Liver (tissue), 9 donors: Measurements from ENCODE around the gene SLC6A2. TPM values are rescaled to one million over a fixed set of nuclear protein-coding genes. Genes with fewer than 3 reads are reported as not detected.

Experiments used
- DNase-seq: peaks from one replicate; pipeline ENCODE4 v3.0.0-alpha.2; 2017; ENCODE audit warnings: low spot score
- H3K27ac ChIP-seq, 2 donors: one replicate each; pipeline ENCODE4 v1.7.0; 2013; ENCODE audit warnings: inconsistent platforms in 2 of 2, low read length in 2 of 2, control low read depth in 1 of 2, low read depth in 1 of 2, mild to moderate bottlenecking in 1 of 2
- H3K27me3 ChIP-seq, 4 donors: one replicate each; pipeline versions ENCODE4 v1.6.1 to v1.7.0; 2013; ENCODE audit warnings: low read length in 3 of 4, inconsistent platforms in 1 of 4, mild to moderate bottlenecking in 1 of 4, moderate library complexity in 1 of 4; ENCODE audit not compliant: control insufficient read depth in 4 of 4, insufficient read depth in 4 of 4
- H3K36me3 ChIP-seq, 4 donors: one replicate each; pipeline versions ENCODE4 v1.6.1 to v1.7.0; 2013; ENCODE audit warnings: low read length in 3 of 4, mild to moderate bottlenecking in 3 of 4, low read depth in 1 of 4, moderate library complexity in 1 of 4; ENCODE audit not compliant: control insufficient read depth in 4 of 4, insufficient read depth in 3 of 4
- H3K4me1 ChIP-seq, 4 donors: one replicate each; pipeline versions ENCODE4 v1.6.1 to v1.7.0; 2013; ENCODE audit warnings: low read length in 3 of 4, mild to moderate bottlenecking in 3 of 4, moderate library complexity in 1 of 4; ENCODE audit not compliant: control insufficient read depth in 4 of 4, insufficient read depth in 4 of 4
- H3K4me3 ChIP-seq, 3 donors: one replicate each; pipeline versions ENCODE4 v1.6.1 to v1.7.0; 2013; ENCODE audit warnings: low read length in 3 of 3, control low read depth in 1 of 3, low read depth in 1 of 3, mild to moderate bottlenecking in 1 of 3
- H3K9ac ChIP-seq, 2 donors: one replicate each; pipeline ENCODE4 v1.7.0; 2013; ENCODE audit warnings: low read length in 2 of 2, mild to moderate bottlenecking in 2 of 2, moderate library complexity in 2 of 2, control low read depth in 1 of 2, low read depth in 1 of 2
- H3K9me3 ChIP-seq, 4 donors: one replicate each; pipeline versions ENCODE4 v1.6.1 to v1.7.0; 2013; ENCODE audit warnings: low read length in 3 of 4; ENCODE audit not compliant: control insufficient read depth in 4 of 4
- FOXA2 ChIP-seq: IDR thresholded peaks from 2 replicates; pipeline ENCODE4 v1.6.1; 2016; ENCODE audit warnings: antibody characterized with exemption
- GABPA ChIP-seq, 2 donors: IDR thresholded peaks in 1 of 2; conservative IDR thresholded peaks in 1 of 2; 2 replicates each; pipeline ENCODE4 v1.6.1; 2016; ENCODE audit warnings: antibody characterized with exemption in 2 of 2, mild to moderate bottlenecking in 1 of 2, moderate library complexity in 1 of 2
- HNF4G ChIP-seq: IDR thresholded peaks from 2 replicates; pipeline ENCODE4 v1.6.1; 2016; ENCODE audit warnings: antibody characterized with exemption
- JUND ChIP-seq, 2 donors: IDR thresholded peaks; 2 replicates each; pipeline ENCODE4 v1.6.1; 2016; ENCODE audit warnings: antibody characterized with exemption in 2 of 2
- NR2F2 ChIP-seq: IDR thresholded peaks from 2 replicates; pipeline ENCODE4 v1.6.1; 2016; ENCODE audit warnings: antibody characterized with exemption
- RAD21 ChIP-seq, 2 donors: IDR thresholded peaks; 2 replicates each; pipeline ENCODE4 v1.6.1; 2016; ENCODE audit warnings: antibody characterized with exemption in 2 of 2, mild to moderate bottlenecking in 2 of 2
- REST ChIP-seq: IDR thresholded peaks from 2 replicates; pipeline ENCODE4 v1.6.1; 2016; ENCODE audit warnings: antibody characterized with exemption, mild to moderate bottlenecking
- SP1 ChIP-seq: IDR thresholded peaks from 2 replicates; pipeline ENCODE4 v1.6.1; 2018; ENCODE audit warnings: antibody characterized with exemption, mild to moderate bottlenecking
- TAF1 ChIP-seq: conservative IDR thresholded peaks from 2 replicates; pipeline ENCODE4 v1.6.1; 2016; ENCODE audit warnings: antibody characterized with exemption, mild to moderate bottlenecking
- YY1 ChIP-seq: IDR thresholded peaks from 2 replicates; pipeline ENCODE4 v1.6.1; 2016; ENCODE audit warnings: antibody characterized with exemption, mild to moderate bottlenecking
- WGBS: extraction: QIAGEN DNeasy Blood & Tissue Kit; methylation state at CpG from one replicate; pipeline ENCODE4 v1.1.7; 2013; 5-methylcytosine and 5-hydroxymethylcytosine counted together
- polyA plus RNA-seq, 2 donors: library from polyadenylated mRNA; stranded (reverse) in 1 of 2; unstranded in 1 of 2; fragments of 200-250 nt in 1 of 2; fragments of >200 nt in 1 of 2; fragmentation: Nextera tagmentation in 1 of 2; extraction: Ambion mirVana in 1 of 2; gene quantifications; one replicate each; pipeline versions ENCODE4 v1.2.1 to v1.2.3, GENCODE V29; 2013 to 2015
- total RNA-seq, 2 donors: library from RNA; depleted of rRNA; stranded (reverse); fragments of >200 nt; gene quantifications; one replicate each; pipeline ENCODE4 v1.2.3, GENCODE V29; 2014
- TF ChIP-seq, protein P1 (sequence below): fragments of 150-350 bp; IDR thresholded peaks from 2 replicates; pipeline ENCODE4 v1.5.1; 2017; ENCODE audit warnings: improper control_type of control experiment, low read depth, low read length; ENCODE audit not compliant: missing input control
- donor health status: healthy.
- donor health status: healthy.
- donor health status: healthy.
- donor health status: healthy.
- donor health status: healthy.

SLC6A2 gene
- total and polyA plus RNA-seq, 4 donors = under 0.01 to 0.10 (median 0.07) TPM; not detected in 1

DNA sequence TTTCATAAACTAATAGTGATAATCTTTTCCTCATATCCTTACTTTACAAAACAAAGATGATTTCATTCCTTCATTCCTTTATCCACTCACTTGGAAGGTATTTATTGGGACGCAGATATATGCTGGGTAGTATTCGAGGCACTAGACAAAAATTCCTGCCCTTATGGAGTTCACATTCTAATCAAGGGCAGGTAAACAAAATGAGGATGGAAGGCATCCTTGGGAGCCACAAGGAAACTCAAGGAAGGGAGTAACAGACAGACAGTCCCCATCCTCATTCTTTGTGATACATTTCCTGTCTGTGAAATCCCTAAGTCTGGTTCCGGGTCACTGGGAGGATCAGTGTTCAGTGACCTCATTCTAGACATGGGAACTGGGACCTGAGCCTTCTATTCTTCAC lies 45.2 kb downstream of the SLC6A2 start:
- no peaks in the 10 kb centered on the region for H3K36me3 ChIP-seq
- WGBS = 79% methylated on average over 3 of the region's 3 CpGs
- no peaks in the 10 kb centered on the region for H3K27me3 ChIP-seq
- no peak overlapping the region for H3K4me3 ChIP-seq
- no peaks in the 10 kb centered on the region for H3K9me3 ChIP-seq
- TF ChIP-seq HNF4G = no peak
- TF ChIP-seq SP1 = no peak
- no peak for TF ChIP-seq RAD21 (IDR thresholded peaks at IDR 0.05)
- no peak for TF ChIP-seq REST
- TF ChIP-seq NR2F2 = no peak
- no peak for TF ChIP-seq YY1
- no peak overlapping the region for H3K27ac ChIP-seq
- H3K4me1 ChIP-seq = no peaks in the 10 kb centered on the region
- no peak for DNase-seq
- no peak overlapping the region for H3K9ac ChIP-seq

DNA sequence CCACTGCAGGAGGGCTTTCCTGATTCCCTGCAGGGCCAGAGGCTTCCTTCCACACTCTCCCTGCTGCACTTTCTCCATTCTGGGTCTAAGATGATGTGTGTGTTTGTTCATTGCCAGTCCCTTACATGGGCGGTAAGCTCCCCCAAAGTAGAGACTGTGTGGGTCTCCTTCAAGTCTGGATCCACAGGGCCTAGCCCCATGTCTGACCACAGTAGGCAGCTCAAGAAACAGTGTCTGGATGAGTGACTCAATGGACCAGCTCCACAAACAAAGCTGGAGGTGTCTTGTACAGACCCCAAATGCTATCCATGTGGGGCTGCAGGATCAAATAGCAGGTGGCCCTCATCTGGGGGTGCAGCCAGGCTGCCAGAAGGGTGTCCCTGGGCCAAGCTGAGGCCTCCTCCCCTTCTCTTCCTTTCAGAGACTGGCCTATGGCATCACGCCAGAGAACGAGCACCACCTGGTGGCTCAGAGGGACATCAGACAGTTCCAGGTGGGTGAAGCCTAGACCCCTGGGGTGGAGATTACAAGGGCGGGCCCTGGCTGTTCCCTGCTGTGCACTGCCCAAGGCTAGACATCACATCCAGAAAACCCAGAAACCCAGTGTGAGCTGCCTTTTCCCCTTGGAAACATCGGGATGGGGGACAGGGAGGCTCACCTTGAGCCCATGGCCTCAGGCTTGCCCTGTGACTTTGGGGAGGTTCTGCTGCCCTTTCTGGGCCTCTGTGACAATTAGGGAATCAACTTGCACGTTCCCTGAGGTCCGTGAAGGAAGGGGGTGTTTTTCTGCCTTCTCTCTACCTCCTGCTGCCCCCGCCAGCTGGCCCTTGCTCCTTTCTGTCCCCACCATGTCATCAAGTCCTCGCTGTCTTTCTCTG lies 45.9 kb downstream of the SLC6A2 start:
- H3K9ac ChIP-seq = no peak overlapping the region
- WGBS = 48% methylated on average over 9 of the region's 9 CpGs
- TF ChIP-seq FOXA2 (no peak), JUND (IDR thresholded peaks at IDR 0.05) (no peak), GABPA (IDR thresholded peaks at IDR 0.05 in 1 of 2, conservative IDR thresholded peaks at IDR 0.05 in 1 of 2) (no peak), TAF1 (no peak), RAD21 (IDR thresholded peaks at IDR 0.05) (peak; percentile 66 to 79)
- TF ChIP-seq, protein P1, sequence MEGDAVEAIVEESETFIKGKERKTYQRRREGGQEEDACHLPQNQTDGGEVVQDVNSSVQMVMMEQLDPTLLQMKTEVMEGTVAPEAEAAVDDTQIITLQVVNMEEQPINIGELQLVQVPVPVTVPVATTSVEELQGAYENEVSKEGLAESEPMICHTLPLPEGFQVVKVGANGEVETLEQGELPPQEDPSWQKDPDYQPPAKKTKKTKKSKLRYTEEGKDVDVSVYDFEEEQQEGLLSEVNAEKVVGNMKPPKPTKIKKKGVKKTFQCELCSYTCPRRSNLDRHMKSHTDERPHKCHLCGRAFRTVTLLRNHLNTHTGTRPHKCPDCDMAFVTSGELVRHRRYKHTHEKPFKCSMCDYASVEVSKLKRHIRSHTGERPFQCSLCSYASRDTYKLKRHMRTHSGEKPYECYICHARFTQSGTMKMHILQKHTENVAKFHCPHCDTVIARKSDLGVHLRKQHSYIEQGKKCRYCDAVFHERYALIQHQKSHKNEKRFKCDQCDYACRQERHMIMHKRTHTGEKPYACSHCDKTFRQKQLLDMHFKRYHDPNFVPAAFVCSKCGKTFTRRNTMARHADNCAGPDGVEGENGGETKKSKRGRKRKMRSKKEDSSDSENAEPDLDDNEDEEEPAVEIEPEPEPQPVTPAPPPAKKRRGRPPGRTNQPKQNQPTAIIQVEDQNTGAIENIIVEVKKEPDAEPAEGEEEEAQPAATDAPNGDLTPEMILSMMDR = peak; percentile 48

More for the DNA sequence above, 45.9 kb downstream of the SLC6A2 start:
- no peaks in the 10 kb centered on the region for H3K27me3 ChIP-seq
- H3K9me3 ChIP-seq = no peaks in the 10 kb centered on the region
- no peaks in the 10 kb centered on the region for H3K36me3 ChIP-seq
- H3K27ac ChIP-seq = no peak overlapping the region
- H3K4me3 ChIP-seq = no peak overlapping the region
- DNase-seq = peak; percentile 51
- H3K4me1 ChIP-seq = no peaks in the 10 kb centered on the region
